IMR-90 (cell line): ENCODE data around the gene DOK6. TPM values are rescaled to one million over a fixed set of nuclear protein-coding genes. Genes with fewer than 3 reads are reported as not detected.

Experiments
- ATAC-seq: fragments of 200-7000 bp; cut with Tn5 transposase; 2 replicates; pipeline ENCODE4 v1.9.1; 2020; ENCODE audit warnings: low read depth, mild to moderate bottlenecking, moderate library complexity
- BruUV-seq: library from RNA; stranded (reverse); fragments of 400-500 nt; replicated peaks from 2 replicates; lab custom pipeline; 2021; lab: Mats Ljungman, UMichigan
- CTCF ChIA-PET: fragments of 300-600 bp; formaldehyde crosslinking; extraction: SDS; loops from one replicate; lab custom pipeline; 2021; ENCODE audit warnings: antibody characterized with exemption; lab: Yijun Ruan, JAX
- POLR2A ChIA-PET: fragments of 300-600 bp; sonication (Branson Sonifier 250); formaldehyde crosslinking; loops from one replicate; lab custom pipeline; 2022; ENCODE audit warnings: antibody characterized with exemption; ENCODE audit not compliant: unreplicated experiment; lab: Charles Lee
- DNase-seq: peaks from one replicate; pipeline ENCODE4 v3.0.0; 2013
- H2AFZ ChIP-seq: replicated peaks from 2 replicates; pipeline ENCODE3; 2013; ENCODE audit warnings: low read length, mild to moderate bottlenecking; ENCODE audit not compliant: poor library complexity
- H2AK5ac ChIP-seq: 2 replicates; pipeline ENCODE4 v1.6.1; 2013; ENCODE audit warnings: low read depth, low read length, inconsistent platforms
- H2AK9ac ChIP-seq: replicated peaks from 2 replicates; pipeline ENCODE3; 2013; ENCODE audit warnings: mild to moderate bottlenecking, low read depth, low read length, moderate library complexity; ENCODE audit not compliant: poor library complexity
- H2BK120ac ChIP-seq: 2 replicates; pipeline ENCODE4 v1.6.1; 2013; ENCODE audit warnings: low read depth, low read length, inconsistent platforms
- H2BK15ac ChIP-seq: 3 replicates; pipeline ENCODE4 v1.6.1; 2013; ENCODE audit warnings: low read depth, low read length, inconsistent platforms
- H2BK20ac ChIP-seq: 2 replicates; pipeline ENCODE4 v1.6.1; 2013; ENCODE audit warnings: low read depth, mild to moderate bottlenecking, inconsistent platforms, low read length, moderate library complexity
- H2BK5ac ChIP-seq: 2 replicates; pipeline ENCODE4 v1.6.1; 2013; ENCODE audit warnings: mild to moderate bottlenecking, low read depth, low read length, inconsistent platforms; ENCODE audit not compliant: poor library complexity, severe bottlenecking
- H3K14ac ChIP-seq: replicated peaks from 2 replicates; pipeline ENCODE4 v1.6.1; 2013; ENCODE audit warnings: low read depth, low read length, inconsistent platforms
- H3K18ac ChIP-seq: 2 replicates; pipeline ENCODE4 v1.6.1; 2013; ENCODE audit warnings: low read depth, low read length, control low read depth
- H3K23ac ChIP-seq: 2 replicates; pipeline ENCODE4 v1.6.1; 2013; ENCODE audit warnings: low read depth, low read length, inconsistent platforms
- H3K27ac ChIP-seq: 2 replicates; pipeline ENCODE4 v1.5.1; 2013; ENCODE audit warnings: mild to moderate bottlenecking, control low read depth, low read length; ENCODE audit not compliant: insufficient read depth
- H3K27me3 ChIP-seq: 2 replicates; pipeline ENCODE4 v1.6.1; 2013; ENCODE audit warnings: low read length; ENCODE audit not compliant: control insufficient read depth, insufficient read depth
- H3K36me3 ChIP-seq: 2 replicates; pipeline ENCODE4 v1.6.1; 2013; ENCODE audit warnings: low read length, mixed read lengths; ENCODE audit not compliant: control insufficient read depth, insufficient read depth
- H3K4ac ChIP-seq: 2 replicates; pipeline ENCODE4 v1.6.1; 2013; ENCODE audit warnings: low read depth, low read length, inconsistent platforms
- H3K4me1 ChIP-seq: 2 replicates; pipeline ENCODE4 v1.6.1; 2013; ENCODE audit warnings: low read length, mixed read lengths; ENCODE audit not compliant: control insufficient read depth, insufficient read depth
- H3K4me2 ChIP-seq: 2 replicates; pipeline ENCODE4 v1.6.1; 2013; ENCODE audit warnings: low read depth, mild to moderate bottlenecking, control low read depth, low read length, moderate library complexity
- H3K4me3 ChIP-seq: 2 replicates; pipeline ENCODE4 v1.5.1; 2013; ENCODE audit warnings: low read depth, mild to moderate bottlenecking, control low read depth, low read length, moderate library complexity; ENCODE audit not compliant: insufficient read depth
- H3K56ac ChIP-seq: 2 replicates; pipeline ENCODE4 v1.6.1; 2013; ENCODE audit warnings: low read length, inconsistent platforms; ENCODE audit not compliant: insufficient read depth; ENCODE audit errors: extremely low read depth
- H3K79me1 ChIP-seq, 2 experiments: 2 replicates each; pipeline ENCODE4 v1.6.1; 2013; ENCODE audit warnings: low read length in 2 of 2, inconsistent platforms in 1 of 2, low read depth in 1 of 2
- H3K9ac ChIP-seq: 2 replicates; pipeline ENCODE4 v1.6.1; 2013; ENCODE audit warnings: low read depth, low read length, control low read depth
- H3K9me1 ChIP-seq: 2 replicates; pipeline ENCODE4 v1.6.1; 2013; ENCODE audit warnings: low read length, inconsistent platforms; ENCODE audit not compliant: insufficient read depth
- H3K9me3 ChIP-seq: 2 replicates; pipeline ENCODE4 v1.6.1; 2013; ENCODE audit warnings: low read length; ENCODE audit not compliant: control insufficient read depth, insufficient read depth
- H4K20me1 ChIP-seq: 2 replicates; pipeline ENCODE4 v1.6.1; 2013; ENCODE audit warnings: low read length, inconsistent platforms; ENCODE audit not compliant: insufficient read depth
- H4K5ac ChIP-seq: 2 replicates; pipeline ENCODE4 v1.6.1; 2013; ENCODE audit warnings: mild to moderate bottlenecking, low read depth, low read length, control low read depth
- H4K8ac ChIP-seq, 2 experiments: 2 replicates each; pipeline ENCODE4 v1.6.1; 2013; ENCODE audit warnings: low read depth in 2 of 2, low read length in 2 of 2, control low read depth in 1 of 2, inconsistent platforms in 1 of 2
- H4K91ac ChIP-seq: 2 replicates; pipeline ENCODE4 v1.6.1; 2013; ENCODE audit warnings: low read depth, low read length, inconsistent platforms; ENCODE audit not compliant: insufficient read depth
- BHLHE40 ChIP-seq: fragments of 150-350 bp; IDR thresholded peaks from 2 replicates; pipeline ENCODE4 v1.6.1; 2016; ENCODE audit warnings: mild to moderate bottlenecking, low read depth, low read length
- CEBPB ChIP-seq: IDR thresholded peaks from 2 replicates; pipeline ENCODE4 v1.6.1; 2012; ENCODE audit warnings: low read depth, low read length, improper control_type of control experiment
- CHD1 ChIP-seq: IDR thresholded peaks from 2 replicates; pipeline ENCODE4 v1.6.1; 2012; ENCODE audit warnings: low read depth, low read length, improper control_type of control experiment
- CTCF ChIP-seq: conservative IDR thresholded peaks from 2 replicates; pipeline ENCODE4 v1.5.1; 2012; ENCODE audit warnings: mild to moderate bottlenecking, low read depth, low read length, improper control_type of control experiment
- ELK1 ChIP-seq: fragments of 150-350 bp; IDR thresholded peaks from 2 replicates; pipeline ENCODE4 v1.6.1; 2016; ENCODE audit warnings: low read depth, mild to moderate bottlenecking, low read length, moderate library complexity, borderline replicate concordance
- FOS ChIP-seq: fragments of 150-350 bp; IDR thresholded peaks from 2 replicates; pipeline ENCODE4 v1.6.1; 2016; ENCODE audit warnings: low read depth, low read length
- MAFK ChIP-seq: IDR thresholded peaks from 2 replicates; pipeline ENCODE4 v1.6.1; 2012; ENCODE audit warnings: low read depth, low read length, improper control_type of control experiment
- MAZ ChIP-seq: IDR thresholded peaks from 2 replicates; pipeline ENCODE4 v1.6.1; 2012; ENCODE audit warnings: low read depth, mild to moderate bottlenecking, low read length, improper control_type of control experiment, moderate library complexity, borderline replicate concordance
- MXI1 ChIP-seq: IDR thresholded peaks from 2 replicates; pipeline ENCODE4 v1.6.1; 2012; ENCODE audit warnings: low read depth, mild to moderate bottlenecking, low read length, moderate library complexity, borderline replicate concordance
- NFE2L2 ChIP-seq: fragments of 150-350 bp; IDR thresholded peaks from 2 replicates; pipeline ENCODE4 v1.6.1; 2016; ENCODE audit warnings: low read depth, mild to moderate bottlenecking, low read length
- POLR2A ChIP-seq: IDR thresholded peaks from 2 replicates; pipeline ENCODE4 v1.6.1; 2012; ENCODE audit warnings: mild to moderate bottlenecking, low read depth, low read length
- RAD21 ChIP-seq: IDR thresholded peaks from 2 replicates; pipeline ENCODE4 v1.6.1; 2012; ENCODE audit warnings: low read length, improper control_type of control experiment
- RCOR1 ChIP-seq: IDR thresholded peaks from 2 replicates; pipeline ENCODE4 v1.6.1; 2012; ENCODE audit warnings: mild to moderate bottlenecking, low read length, improper control_type of control experiment; ENCODE audit not compliant: insufficient replicate concordance
- RFX5 ChIP-seq: IDR thresholded peaks from 2 replicates; pipeline ENCODE4 v1.8.0; 2012; ENCODE audit warnings: low read depth, mild to moderate bottlenecking, low read length, moderate library complexity
- SMC3 ChIP-seq: fragments of 150-350 bp; IDR thresholded peaks from 2 replicates; pipeline ENCODE4 v1.6.1; 2016; ENCODE audit warnings: low read depth, mild to moderate bottlenecking, antibody characterized with exemption, low read length, moderate library complexity
- USF2 ChIP-seq: fragments of 150-350 bp; IDR thresholded peaks from 2 replicates; pipeline ENCODE4 v1.6.1; 2017; ENCODE audit warnings: mild to moderate bottlenecking, antibody characterized with exemption, low read length, low read depth
- WGBS, 2 experiments: methylation state at CpG; one replicate each; pipeline versions ENCODE4 v1.1.5 to v1.1.7; 2013; ENCODE audit warnings: missing lambda C conversion rate in 2 of 2; ENCODE audit not compliant: insufficient read length in 1 of 2; ENCODE audit errors: extremely low coverage in 2 of 2; 5-methylcytosine and 5-hydroxymethylcytosine counted together
- dilution Hi-C: fragments of 300-500 bp; cut with HindIII; formaldehyde crosslinking; loops from one replicate; pipeline ENCODE4 v1.14.3; 2018; ENCODE audit warnings: low sequenced_read_pairs; ENCODE audit not compliant: unreplicated experiment
- in situ Hi-C: fragments of 300-500 bp; cut with MboI; formaldehyde crosslinking; loops from 3 replicates; pipeline ENCODE4 v1.14.3; 2019; ENCODE audit warnings: low sequenced_read_pairs, inconsistent platforms, mixed read lengths
- intact Hi-C: fragments of 100-400 bp; cut with micrococcal nuclease; formaldehyde crosslinking; loops from 2 replicates; pipeline ENCODE4 v1.10.0; 2022
- polyA plus RNA-seq, 3 experiments: library from polyadenylated mRNA; depleted of rRNA; stranded (reverse); fragments of >200 nt; gene quantifications; 2 replicates each; pipeline ENCODE4 v1.2.3, GENCODE V29; 2012; ENCODE audit warnings: low replicate concordance in 1 of 3
- total RNA-seq: library from RNA; depleted of rRNA; stranded (reverse); fragments of >200 nt; gene quantifications from 2 replicates; pipeline ENCODE4 v1.2.3, GENCODE V29; 2012

DOK6 gene
- total and polyA plus RNA-seq, 2 of the 4 experiments (the other 2 are of a cell fraction), result 1.9 to 2.7 TPM

- Histone ChIP-seq H3K9me3 (no peaks in the 10 kb centered on the region), H3K9ac (no peak overlapping the region), H4K91ac (no peak overlapping the region), H3K18ac (no peak overlapping the region), H4K5ac (no peak overlapping the region), H3K27ac (no peak overlapping the region), H4K8ac (no peak overlapping the region), H3K4me3 (no peak overlapping the region), H2BK15ac (no peak overlapping the region), H3K36me3 (no peaks in the 10 kb centered on the region), H3K4me2 (no peak overlapping the region), H3K9me1 (no peaks in the 10 kb centered on the region), H2AK5ac (no peak overlapping the region), H2AK9ac (no peak overlapping the region), H3K4ac (no peak overlapping the region), H3K79me1 (no peaks in the 10 kb centered on the region), H2AFZ (no peak overlapping the region), H3K14ac (no peak overlapping the region), H2BK5ac (no peak overlapping the region), H3K56ac (no peak overlapping the region), H3K23ac (no peak overlapping the region), H2BK120ac (no peak overlapping the region), H3K27me3 (no peaks in the 10 kb centered on the region), H2BK20ac (no peak overlapping the region), H4K20me1 (no peaks in the 10 kb centered on the region), H3K4me1 (no peaks in the 10 kb centered on the region)
- no peak for DNase-seq
- dilution Hi-C loops (no loop called here), in situ Hi-C loops (no loop called here), intact Hi-C loops (no loop called here)
- ChIA-PET POLR2A (no interaction called here), CTCF (interaction anchor here (0.7 kb wide), 1 partner anchor 476 kb away, joined by 3 read pairs; no protein-coding TSS in a partner anchor)
- 89% methylated on average over 1 of the region's 4 CpGs; no CpG with 5 or more reads in 1 of the 2 experiments for WGBS, 2 experiments
- BruUV-seq, result no TSS peak
- ATAC-seq, result no peak
- TF ChIP-seq CHD1, result no peak
- TF ChIP-seq CEBPB, result no peak
- no peak for TF ChIP-seq MAZ
- no peak for TF ChIP-seq MXI1
- no peak for TF ChIP-seq RCOR1
- TF ChIP-seq ELK1, result no peak
- no peak for TF ChIP-seq BHLHE40
- TF ChIP-seq USF2, result no peak
- no peak for TF ChIP-seq MAFK
- TF ChIP-seq RAD21, result no peak
- no peak for TF ChIP-seq NFE2L2
- TF ChIP-seq SMC3, result no peak
- TF ChIP-seq CTCF, result no peak
- TF ChIP-seq RFX5, result no peak
- TF ChIP-seq POLR2A, result no peak
- no peak for TF ChIP-seq FOS
Observed at GRCh38 chr18:69557282-69557681, 156.6 kb downstream of the DOK6 start.
